ENCODE data around the gene SEPTIN8.

DNA sequence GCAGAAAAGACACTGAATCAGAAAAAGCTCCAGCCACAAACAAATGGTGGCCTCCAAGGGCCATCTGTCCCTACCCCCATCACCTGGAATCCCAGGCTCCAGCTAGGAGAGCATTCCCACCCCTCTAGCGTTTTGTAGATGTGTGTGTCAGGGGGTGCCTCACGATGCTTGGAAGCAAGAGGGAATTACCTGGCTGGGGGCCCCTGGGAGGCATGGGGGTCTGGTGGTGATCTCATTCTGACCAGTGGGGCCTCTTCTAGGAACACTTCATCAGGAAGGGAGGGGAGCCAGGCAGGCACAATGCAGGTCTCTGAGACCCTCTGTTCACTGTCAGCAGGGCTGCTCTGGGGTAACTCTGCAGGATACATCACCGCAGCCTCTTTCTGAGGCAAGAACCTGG, 47.4 kb upstream of the SEPTIN8 start:
- TF ChIP-seq CTCF (IDR thresholded peaks at IDR 0.05) (no peak), POLR2A (IDR thresholded peaks at IDR 0.05) (no peak)
